ENCODE data around the gene NCKAP5.

Gene NCKAP5

GRCh38 chr2:132725748-132726147, 842.5 kb downstream of the NCKAP5 start:
- DNase-seq (ENCODE audit: extremely low spot score): no peak
- ChIA-PET POLR2A (no interaction called here), CTCF (no interaction called here)
- TF ChIP-seq FOXK2 (IDR thresholded peaks at IDR 0.05) (no peak), ARNT (IDR thresholded peaks at IDR 0.05) (no peak), HDGF (IDR thresholded peaks at IDR 0.05; ENCODE audit: borderline replicate concordance) (no peak), NFRKB (IDR thresholded peaks at IDR 0.05) (no peak), L3MBTL2 (conservative IDR thresholded peaks at IDR 0.05) (no peak), TARDBP (IDR thresholded peaks at IDR 0.05) (no peak), FOXA1 (IDR thresholded peaks at IDR 0.05) (no peak), ZNF384 (IDR thresholded peaks at IDR 0.05) (no peak)

- TF ChIP-seq HDGF (IDR thresholded peaks at IDR 0.05; ENCODE audit: borderline replicate concordance) (no peak), ELF4 (IDR thresholded peaks at IDR 0.05) (no peak), PKNOX1 (IDR thresholded peaks at IDR 0.05) (no peak), ARNT (IDR thresholded peaks at IDR 0.05) (no peak), FOXM1 (IDR thresholded peaks at IDR 0.05; ENCODE audit: borderline replicate concordance) (no peak), CTBP1 (IDR thresholded peaks at IDR 0.05; ENCODE audit: borderline replicate concordance) (no peak), FOXK2 (IDR thresholded peaks at IDR 0.05) (no peak), L3MBTL2 (conservative IDR thresholded peaks at IDR 0.05) (no peak), LEF1 (IDR thresholded peaks at IDR 0.05; ENCODE audit: borderline replicate concordance) (no peak)
- DNase-seq (ENCODE audit: extremely low spot score): no peak
- POLR2A ChIA-PET: no interaction called here
- CTCF ChIA-PET: no interaction called here
Observed at GRCh38 chr2:132725148-132725547, 843.1 kb downstream of the NCKAP5 start.

GRCh38 chr2:132721938-132722337, 846.3 kb downstream of the NCKAP5 start:
- ChIA-PET POLR2A (no interaction called here), CTCF (no interaction called here)
- DNase-seq (ENCODE audit: extremely low spot score): no peak
- TF ChIP-seq ZNF384 (IDR thresholded peaks at IDR 0.05) (no peak), FOXK2 (IDR thresholded peaks at IDR 0.05) (no peak), LEF1 (IDR thresholded peaks at IDR 0.05; ENCODE audit: borderline replicate concordance) (no peak), FOXA1 (IDR thresholded peaks at IDR 0.05) (no peak), ARNT (IDR thresholded peaks at IDR 0.05) (no peak), SUZ12 (IDR thresholded peaks at IDR 0.05) (no peak), CTBP1 (IDR thresholded peaks at IDR 0.05; ENCODE audit: borderline replicate concordance) (no peak), L3MBTL2 (conservative IDR thresholded peaks at IDR 0.05) (no peak), TARDBP (IDR thresholded peaks at IDR 0.05) (no peak), HDGF (IDR thresholded peaks at IDR 0.05; ENCODE audit: borderline replicate concordance) (no peak), ELF4 (IDR thresholded peaks at IDR 0.05) (no peak)

- ChIA-PET POLR2A (no interaction called here), CTCF (no interaction called here)
- DNase-seq (ENCODE audit: extremely low spot score): no peak
- TF ChIP-seq FOXK2 (IDR thresholded peaks at IDR 0.05): no peak
- no peak for TF ChIP-seq ZNF384 (IDR thresholded peaks at IDR 0.05)
- no peak for TF ChIP-seq ELF4 (IDR thresholded peaks at IDR 0.05)
- TF ChIP-seq CTBP1 (IDR thresholded peaks at IDR 0.05; ENCODE audit: borderline replicate concordance): no peak
- TF ChIP-seq SUZ12 (IDR thresholded peaks at IDR 0.05): no peak
Observed at GRCh38 chr2:132720393-132720792, 847.9 kb downstream of the NCKAP5 start.

GRCh38 chr2:132719480-132719879, 848.8 kb downstream of the NCKAP5 start:
- no peak for TF ChIP-seq LEF1 (IDR thresholded peaks at IDR 0.05; ENCODE audit: borderline replicate concordance)
- TF ChIP-seq SUZ12 (IDR thresholded peaks at IDR 0.05): no peak
- no peak for TF ChIP-seq L3MBTL2 (conservative IDR thresholded peaks at IDR 0.05)
- TF ChIP-seq CTBP1 (IDR thresholded peaks at IDR 0.05; ENCODE audit: borderline replicate concordance): no peak
- TF ChIP-seq TARDBP (IDR thresholded peaks at IDR 0.05): no peak
- no peak for TF ChIP-seq PKNOX1 (IDR thresholded peaks at IDR 0.05)
- TF ChIP-seq FOXM1 (IDR thresholded peaks at IDR 0.05; ENCODE audit: borderline replicate concordance): no peak
- no peak for TF ChIP-seq ZNF384 (IDR thresholded peaks at IDR 0.05)
- TF ChIP-seq SP1 (IDR thresholded peaks at IDR 0.05): no peak
- no peak for TF ChIP-seq BHLHE40 (IDR thresholded peaks at IDR 0.05; ENCODE audit: borderline replicate concordance)
- no peak for TF ChIP-seq FOXK2 (IDR thresholded peaks at IDR 0.05)
- no peak for TF ChIP-seq HDGF (IDR thresholded peaks at IDR 0.05; ENCODE audit: borderline replicate concordance)
- TF ChIP-seq NFRKB (IDR thresholded peaks at IDR 0.05): no peak
- no peak for TF ChIP-seq ELF4 (IDR thresholded peaks at IDR 0.05)
- no peak for TF ChIP-seq ARNT (IDR thresholded peaks at IDR 0.05)
- no peak for TF ChIP-seq FOXA1 (IDR thresholded peaks at IDR 0.05)
- DNase-seq (ENCODE audit: extremely low spot score): no peak
- ChIA-PET POLR2A (no interaction called here), CTCF (no interaction called here)

GRCh38 chr2:132716954-132717353, 851.3 kb downstream of the NCKAP5 start:
- CTCF ChIA-PET: no interaction called here
- TF ChIP-seq ARNT (IDR thresholded peaks at IDR 0.05) (no peak), TARDBP (IDR thresholded peaks at IDR 0.05) (no peak), FOXM1 (IDR thresholded peaks at IDR 0.05; ENCODE audit: borderline replicate concordance) (no peak), SUZ12 (IDR thresholded peaks at IDR 0.05) (no peak), BHLHE40 (IDR thresholded peaks at IDR 0.05; ENCODE audit: borderline replicate concordance) (no peak), ELF4 (IDR thresholded peaks at IDR 0.05) (no peak), SP1 (IDR thresholded peaks at IDR 0.05) (no peak), NFRKB (IDR thresholded peaks at IDR 0.05) (no peak), FOXA1 (IDR thresholded peaks at IDR 0.05) (no peak), PKNOX1 (IDR thresholded peaks at IDR 0.05) (no peak), CTBP1 (IDR thresholded peaks at IDR 0.05; ENCODE audit: borderline replicate concordance) (no peak), HDGF (IDR thresholded peaks at IDR 0.05; ENCODE audit: borderline replicate concordance) (no peak), L3MBTL2 (conservative IDR thresholded peaks at IDR 0.05) (no peak), FOXK2 (IDR thresholded peaks at IDR 0.05) (no peak), ZNF384 (IDR thresholded peaks at IDR 0.05) (no peak), LEF1 (IDR thresholded peaks at IDR 0.05; ENCODE audit: borderline replicate concordance) (no peak)
- POLR2A ChIA-PET: no interaction called here
- no peak for DNase-seq (ENCODE audit: extremely low spot score)

All from HEK293T (cell line).